Colonic mucosa (tissue), 4 donors: ENCODE measurements around the gene SHISAL1. TPM values are rescaled to one million over a fixed set of nuclear protein-coding genes. Genes with fewer than 3 reads are reported as not detected.

Source experiments
- DNase-seq: peaks from one replicate; pipeline ENCODE4 v3.0.0-alpha.2; 2020
- H3K27ac ChIP-seq: fragments of 200-600 bp; one replicate; pipeline ENCODE4 v1.8.0; 2021
- H3K27me3 ChIP-seq: fragments of 200-600 bp; one replicate; pipeline ENCODE4 v1.8.0; 2021
- H3K36me3 ChIP-seq: fragments of 200-600 bp; one replicate; pipeline ENCODE4 v1.8.0; 2021
- H3K4me1 ChIP-seq: fragments of 200-600 bp; one replicate; pipeline ENCODE4 v1.8.0; 2021; ENCODE audit warnings: mild to moderate bottlenecking
- H3K4me3 ChIP-seq: fragments of 200-600 bp; one replicate; pipeline ENCODE4 v1.8.0; 2021
- H3K9ac ChIP-seq, 2 donors: one replicate each; pipeline ENCODE4 v1.7.0; 2013; ENCODE audit warnings: control low read depth in 2 of 2, low read depth in 2 of 2, low read length in 2 of 2
- H3K9me3 ChIP-seq: fragments of 200-600 bp; one replicate; pipeline ENCODE4 v1.8.0; 2021
- intact Hi-C: fragments of 100-400 bp; cut with DNase I; formaldehyde crosslinking; loops from one replicate; pipeline ENCODE4 v1.14.1; 2022
- total RNA-seq, 2 donors: library from RNA; stranded (reverse); fragmentation: NEBNext Ultra II Directional in 1 of 2; extraction: Animal tissue kit (Norgen Biotek cat#: 25700) in 1 of 2; gene quantifications; one replicate each; pipeline ENCODE4 v1.2.1, GENCODE V29; 2021
- TF ChIP-seq, protein P1 (sequence below): fragments of 200-600 bp; IDR thresholded peaks from one replicate; pipeline ENCODE4 v1.8.0; 2022; ENCODE audit warnings: antibody characterized with exemption, mild to moderate bottlenecking
- donor health status: healthy.
- donor health status: DM: no; HTN: no; CAD: no.
- donor health status: DM: no; HTN: no; CAD: no.

Gene SHISAL1
- total RNA-seq, 2 donors from 2014 or later = 0.27 to 6.6 TPM

DNA sequence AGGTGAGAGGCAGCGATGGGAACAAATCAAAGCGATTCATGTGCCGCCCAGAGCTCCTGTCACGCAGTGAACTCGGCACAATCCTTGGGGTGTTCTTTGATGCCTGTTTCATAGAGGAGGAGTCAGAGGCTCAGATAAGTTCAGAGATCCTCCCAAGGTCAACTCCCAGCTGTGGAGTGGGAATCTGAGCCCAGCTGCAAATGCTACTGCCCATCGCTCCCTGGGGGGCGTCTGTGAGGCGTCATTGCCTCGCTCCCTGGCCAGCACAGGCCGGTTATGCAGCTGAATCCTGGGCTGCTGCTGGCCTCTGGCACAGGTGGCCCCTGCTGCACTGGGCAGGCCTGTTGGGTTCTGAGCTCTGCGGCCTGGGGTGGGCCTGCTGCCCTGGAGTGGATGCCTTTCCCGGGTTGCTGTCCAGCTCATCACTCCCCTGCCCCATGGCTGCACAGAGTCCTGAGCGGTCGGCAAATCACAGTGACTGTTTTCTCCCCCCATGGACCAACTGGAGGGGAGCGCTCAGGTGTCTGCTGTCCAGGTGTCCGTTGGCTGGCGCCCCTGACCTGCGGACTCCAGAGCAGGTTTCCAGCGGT lies 36.3 kb upstream of the SHISAL1 start:
- DNase-seq = no peak

DNA sequence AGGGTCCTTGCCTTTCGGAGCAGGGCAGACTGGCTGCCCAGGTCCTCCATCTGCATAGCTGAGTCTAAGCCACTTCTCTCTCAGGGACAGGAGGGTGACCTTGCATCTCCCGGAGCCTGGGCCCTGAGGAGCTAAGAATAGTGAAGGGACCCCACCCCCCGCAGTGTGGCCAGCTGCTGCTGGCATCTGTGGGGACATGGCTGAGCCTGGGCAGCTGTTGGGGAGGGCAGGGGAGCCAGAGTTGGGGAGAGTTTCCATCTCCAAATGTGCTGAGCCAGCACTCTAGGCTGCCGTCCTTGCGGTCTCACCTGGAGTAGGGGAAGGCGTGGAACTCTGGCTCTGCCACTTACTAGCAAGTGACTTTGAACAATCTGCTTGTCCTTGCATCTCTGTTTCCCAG lies 34.8 kb upstream of the SHISAL1 start:
- Histone ChIP-seq H3K27ac (no peak overlapping the region), H3K4me3 (no peak overlapping the region), H3K36me3 (no peaks in the 10 kb centered on the region), H3K9ac (no peak overlapping the region), H3K4me1 (no peaks in the 10 kb centered on the region), H3K27me3 (no peaks in the 10 kb centered on the region), H3K9me3 (no peaks in the 10 kb centered on the region)
- intact Hi-C loops = no loop called here
- TF ChIP-seq, protein P1, sequence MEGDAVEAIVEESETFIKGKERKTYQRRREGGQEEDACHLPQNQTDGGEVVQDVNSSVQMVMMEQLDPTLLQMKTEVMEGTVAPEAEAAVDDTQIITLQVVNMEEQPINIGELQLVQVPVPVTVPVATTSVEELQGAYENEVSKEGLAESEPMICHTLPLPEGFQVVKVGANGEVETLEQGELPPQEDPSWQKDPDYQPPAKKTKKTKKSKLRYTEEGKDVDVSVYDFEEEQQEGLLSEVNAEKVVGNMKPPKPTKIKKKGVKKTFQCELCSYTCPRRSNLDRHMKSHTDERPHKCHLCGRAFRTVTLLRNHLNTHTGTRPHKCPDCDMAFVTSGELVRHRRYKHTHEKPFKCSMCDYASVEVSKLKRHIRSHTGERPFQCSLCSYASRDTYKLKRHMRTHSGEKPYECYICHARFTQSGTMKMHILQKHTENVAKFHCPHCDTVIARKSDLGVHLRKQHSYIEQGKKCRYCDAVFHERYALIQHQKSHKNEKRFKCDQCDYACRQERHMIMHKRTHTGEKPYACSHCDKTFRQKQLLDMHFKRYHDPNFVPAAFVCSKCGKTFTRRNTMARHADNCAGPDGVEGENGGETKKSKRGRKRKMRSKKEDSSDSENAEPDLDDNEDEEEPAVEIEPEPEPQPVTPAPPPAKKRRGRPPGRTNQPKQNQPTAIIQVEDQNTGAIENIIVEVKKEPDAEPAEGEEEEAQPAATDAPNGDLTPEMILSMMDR = no peak
- DNase-seq = no peak

More for the DNA sequence above, 36.3 kb upstream of the SHISAL1 start:
- Histone ChIP-seq H3K4me1 (no peaks in the 10 kb centered on the region), H3K27me3 (no peaks in the 10 kb centered on the region), H3K9me3 (no peaks in the 10 kb centered on the region), H3K27ac (no peak overlapping the region), H3K4me3 (no peak overlapping the region), H3K9ac (no peak overlapping the region), H3K36me3 (no peaks in the 10 kb centered on the region)
- TF ChIP-seq, protein P1 = no peak
- intact Hi-C loops = no loop called here

DNA sequence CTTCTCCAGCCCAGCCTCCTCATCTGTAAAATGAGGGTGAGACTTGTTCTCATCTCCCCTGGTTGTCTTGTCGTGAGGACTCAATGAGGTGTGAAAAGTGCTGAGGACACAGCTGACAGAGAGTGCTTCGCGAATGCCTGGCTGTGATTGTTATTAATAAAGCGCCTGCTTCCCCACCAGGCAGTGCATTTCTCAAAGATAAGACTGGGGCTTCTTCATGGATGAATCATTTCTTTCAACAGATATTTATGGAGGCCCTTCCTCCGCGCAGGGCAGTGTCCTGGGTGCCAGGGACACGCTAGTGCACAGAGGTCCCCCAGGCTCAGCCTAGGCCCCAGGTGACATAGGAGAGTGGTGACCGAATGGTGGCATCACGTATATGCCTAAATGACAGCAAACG lies 34.3 kb upstream of the SHISAL1 start:
- Histone ChIP-seq H3K9me3 (no peaks in the 10 kb centered on the region), H3K9ac (no peak overlapping the region), H3K36me3 (no peaks in the 10 kb centered on the region), H3K4me3 (no peak overlapping the region), H3K4me1 (no peaks in the 10 kb centered on the region), H3K27me3 (no peaks in the 10 kb centered on the region), H3K27ac (no peak overlapping the region)
- TF ChIP-seq, protein P1 = no peak
- DNase-seq = no peak
- intact Hi-C loops = no loop called here

DNA sequence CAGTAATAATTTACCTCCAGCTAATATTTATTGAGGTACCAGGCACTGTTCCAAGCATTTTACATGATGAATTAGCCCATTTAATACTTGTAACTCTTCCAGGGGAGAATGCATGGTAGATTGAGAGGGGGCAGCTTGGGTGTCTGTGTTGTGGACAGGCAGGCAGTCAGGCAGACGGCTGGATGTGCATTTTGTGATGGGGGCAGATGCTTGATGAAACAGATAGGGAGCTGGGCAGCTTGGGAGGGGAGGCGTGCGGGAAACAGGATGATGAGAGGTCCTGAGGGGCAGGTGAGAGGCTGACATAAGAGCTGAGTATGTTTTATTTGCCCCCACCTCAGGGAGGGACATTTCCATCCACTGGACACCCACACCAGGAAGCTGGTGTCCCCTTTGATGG lies 33.1 kb upstream of the SHISAL1 start:
- Histone ChIP-seq H3K9me3 (no peaks in the 10 kb centered on the region), H3K36me3 (no peaks in the 10 kb centered on the region), H3K27ac (no peak overlapping the region), H3K27me3 (no peaks in the 10 kb centered on the region), H3K4me1 (no peaks in the 10 kb centered on the region), H3K4me3 (no peak overlapping the region), H3K9ac (no peak overlapping the region)
- DNase-seq = no peak
- TF ChIP-seq, protein P1 = no peak
- intact Hi-C loops = no loop called here

DNA sequence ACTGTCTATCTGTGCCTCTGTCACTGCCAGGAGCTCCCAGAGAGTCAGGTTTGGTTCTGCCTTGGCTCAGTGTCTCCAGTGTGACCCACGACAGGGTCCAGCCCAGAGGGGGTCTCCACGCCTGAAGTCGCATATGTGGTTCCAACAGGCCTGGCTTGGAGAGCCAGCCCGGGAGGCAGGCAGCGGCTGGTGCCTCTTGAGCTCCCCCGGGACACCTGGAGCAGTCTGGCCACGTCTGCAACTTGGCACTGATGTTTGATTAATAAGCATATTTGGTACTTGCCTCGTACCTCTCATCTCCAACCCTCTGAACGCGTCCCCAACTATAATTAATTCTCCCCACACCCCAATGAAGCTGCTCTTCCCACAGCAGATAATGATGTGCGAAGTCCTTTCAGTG lies 31.7 kb upstream of the SHISAL1 start:
- Histone ChIP-seq H3K4me3 (no peak overlapping the region), H3K9ac (no peak overlapping the region), H3K27me3 (no peaks in the 10 kb centered on the region), H3K36me3 (no peaks in the 10 kb centered on the region), H3K4me1 (no peaks in the 10 kb centered on the region), H3K27ac (no peak overlapping the region), H3K9me3 (no peaks in the 10 kb centered on the region)
- DNase-seq = no peak
- TF ChIP-seq, protein P1 = no peak
- intact Hi-C loops = no loop called here
